CD4-positive, alpha-beta T cell treated with Interleukin-17A for 4 hours (primary cell): ENCODE measurements around the gene STAT3.
"Not testable (repeated sequence)": the region's sequence is repeated elsewhere in the genome, so short reads cannot be mapped to it uniquely, and the experiment has no call there.

ENCODE experiments used
- DNase-seq: peaks from one replicate; pipeline ENCODE4 v3.0.0-alpha.2; 2020; ENCODE audit warnings: mixed read lengths

STAT3 gene

GRCh38 chr17:42345396-42346073, 42.7 kb downstream of the STAT3 start:
- no peak for DNase-seq

GRCh38 chr17:42342242-42343008, 45.8 kb downstream of the STAT3 start:
- DNase-seq: peak; percentile 50

- DNase-seq: no peak
Observed at GRCh38 chr17:42341568-42341967, 46.7 kb downstream of the STAT3 start.

GRCh38 chr17:42340691-42341127, 47.5 kb downstream of the STAT3 start:
- DNase-seq: peak; percentile 17

GRCh38 chr17:42339221-42339620, 49.0 kb downstream of the STAT3 start:
- DNase-seq: no peak

- DNase-seq: no peak
Observed at GRCh38 chr17:42338427-42338985, 49.7 kb downstream of the STAT3 start.

GRCh38 chr17:42337442-42337841, 50.8 kb downstream of the STAT3 start:
- peak; percentile 80 for DNase-seq

GRCh38 chr17:42334677-42335076, 53.6 kb downstream of the STAT3 start:
- DNase-seq: no peak

GRCh38 chr17:42333053-42333452, 55.2 kb downstream of the STAT3 start:
- no peak for DNase-seq

- no peak for DNase-seq
Observed at GRCh38 chr17:42329025-42329976, 58.9 kb downstream of the STAT3 start.

- DNase-seq: no peak
Observed at GRCh38 chr17:42325026-42325425, 63.2 kb downstream of the STAT3 start.

- no peak for DNase-seq
Observed at GRCh38 chr17:42323268-42323773, 64.9 kb downstream of the STAT3 start.

- DNase-seq: peak; percentile 98
Observed at GRCh38 chr17:42322382-42323267, 65.6 kb downstream of the STAT3 start.

GRCh38 chr17:42321555-42321954, 66.7 kb downstream of the STAT3 start:
- DNase-seq: no peak

- DNase-seq: not testable (repeated sequence)
Observed at GRCh38 chr17:42317967-42318366, 70.3 kb downstream of the STAT3 start.

- no peak for DNase-seq
Observed at GRCh38 chr17:42317266-42317845, 70.9 kb downstream of the STAT3 start.

GRCh38 chr17:42316755-42317154, 71.5 kb downstream of the STAT3 start:
- DNase-seq: no peak

GRCh38 chr17:42315402-42316156, 72.7 kb downstream of the STAT3 start:
- DNase-seq: peak; percentile 56

GRCh38 chr17:42313773-42314566, 74.3 kb downstream of the STAT3 start:
- DNase-seq: peak; percentile 59

GRCh38 chr17:42313389-42313772, 74.9 kb downstream of the STAT3 start:
- no peak for DNase-seq
